ENCODE measurements around the gene TNFRSF4. TPM values are rescaled to one million over a fixed set of nuclear protein-coding genes. Genes with fewer than 3 reads are reported as not detected.
A peak's percentile ranks its signal among the peaks of the same experiment; 100 is the strongest.

The TNFRSF4 gene
- total RNA-seq, 3 donors from 2014 or later (not counting 1 experiment from before 2014, with no cell fraction given) = 14.3 to 26.5 (median 15.7) TPM

DNA sequence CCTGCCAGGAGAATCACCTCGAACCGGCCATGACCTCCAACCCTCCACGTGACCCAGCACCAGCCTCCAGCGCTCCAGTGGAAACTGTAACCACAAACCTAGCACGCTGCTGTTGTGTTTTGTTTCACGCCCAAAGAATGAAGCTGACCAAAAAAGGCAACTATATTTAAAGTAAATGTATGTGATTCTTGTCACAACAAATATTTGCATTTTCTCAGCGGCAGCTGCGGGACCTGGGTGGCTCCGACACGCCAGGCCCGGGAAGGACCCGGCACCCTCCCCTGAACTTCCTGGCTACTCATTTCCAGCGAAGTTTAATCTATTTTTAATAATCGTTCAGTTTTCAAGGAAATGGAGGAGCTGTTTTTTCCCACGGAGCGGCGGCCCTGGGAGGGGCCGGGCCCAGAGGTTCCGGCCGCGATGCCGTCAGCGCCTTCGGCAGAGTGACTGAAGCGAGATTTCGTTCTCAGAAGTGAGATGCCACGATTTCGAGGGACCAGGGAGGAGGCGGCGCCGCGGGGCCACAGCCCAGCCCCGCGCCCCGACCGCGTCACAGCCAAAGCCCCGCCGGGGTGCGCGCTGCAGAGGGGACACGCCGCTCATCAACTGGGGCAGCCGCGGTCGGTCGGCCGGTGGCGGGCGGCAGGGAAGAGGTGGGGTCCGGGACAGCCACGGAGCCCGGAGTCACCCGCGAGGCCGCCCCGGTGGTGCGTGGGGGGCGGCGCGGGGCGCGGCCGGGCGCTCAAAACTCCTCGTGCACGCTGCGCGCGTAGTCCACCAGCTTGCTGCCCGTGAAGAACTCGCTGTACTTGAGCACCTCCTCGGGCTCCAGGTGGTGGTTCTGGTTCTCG, 3.0 kb upstream of the TNFRSF4 start:
- H3K27me3 Mint-ChIP-seq (ENCODE audit: low read depth in 2 of 2) = no peaks in the 10 kb centered on the region
- H3K9me3 Mint-ChIP-seq = no peaks in the 10 kb centered on the region
- peak overlapping the region; percentile 98 to 99 for H3K27ac Mint-ChIP-seq
- no peak overlapping the region for H3K4me3 ChIP-seq (ENCODE audit: low read length)
- peaks cover 42% of the 10 kb centered on the region for H3K36me3 ChIP-seq (ENCODE audit: control insufficient read depth, insufficient read depth, low read length)
- H3K4me1 ChIP-seq (ENCODE audit: control insufficient read depth, insufficient read depth, low read length) = peaks cover 99% of the 10 kb centered on the region
- no peak for TF ChIP-seq CTCF (IDR thresholded peaks at IDR 0.05)
- peak overlapping the region; percentile 79 for H3K27ac ChIP-seq (ENCODE audit: low read length)
- H3K27me3 ChIP-seq (ENCODE audit: control insufficient read depth, insufficient read depth, low read length) = no peaks in the 10 kb centered on the region
- WGBS (ENCODE audit: insufficient coverage) = 82% methylated on average over 74 of the region's 74 CpGs
- no peaks in the 10 kb centered on the region for H3K9me3 ChIP-seq (ENCODE audit: control insufficient read depth, insufficient read depth, low read length)
- H3K4me1 Mint-ChIP-seq = peaks cover 14 to 62% of the 10 kb centered on the region in 2 donors
- H3K36me3 Mint-ChIP-seq = no peaks in the 10 kb centered on the region
- H3K4me3 Mint-ChIP-seq = peak overlapping the region; percentile 91
- DNase-seq (peak in 1 of 2 donors; percentile 77), ATAC-seq (peak in 2 of 3 donors; percentile 11 to 31)
- intact Hi-C loops (cut with micrococcal nuclease) = no loop called here

GRCh38 chr1:1215881-1216605, 2.1 kb upstream of the TNFRSF4 start:
- ATAC-seq (no peak), DNase-seq (no peak)
- Histone ChIP-seq H3K27me3 (ENCODE audit: control insufficient read depth, insufficient read depth, low read length) (no peaks in the 10 kb centered on the region), H3K4me1 (ENCODE audit: control insufficient read depth, insufficient read depth, low read length) (peaks cover 99% of the 10 kb centered on the region), H3K4me3 (ENCODE audit: low read length) (no peak overlapping the region), H3K27ac (ENCODE audit: low read length) (peak overlapping the region; percentile 79), H3K9me3 (ENCODE audit: control insufficient read depth, insufficient read depth, low read length) (no peaks in the 10 kb centered on the region), H3K36me3 (ENCODE audit: control insufficient read depth, insufficient read depth, low read length) (peaks cover 40% of the 10 kb centered on the region)
- no peaks in the 10 kb centered on the region for H3K36me3 Mint-ChIP-seq
- peak overlapping the region; percentile 98 to 99 for H3K27ac Mint-ChIP-seq
- intact Hi-C loops (cut with micrococcal nuclease) = loop anchor here (2.0 kb wide), 1 partner anchor 15 kb away; no protein-coding TSS in a partner anchor
- peak overlapping the region; percentile 91 for H3K4me3 Mint-ChIP-seq
- WGBS (ENCODE audit: insufficient coverage) = 86% methylated on average over 21 of the region's 21 CpGs
- no peak for TF ChIP-seq CTCF (IDR thresholded peaks at IDR 0.05)
- H3K4me1 Mint-ChIP-seq = peaks cover 9 to 59% of the 10 kb centered on the region in 2 donors
- H3K9me3 Mint-ChIP-seq = no peaks in the 10 kb centered on the region
- no peaks in the 10 kb centered on the region for H3K27me3 Mint-ChIP-seq (ENCODE audit: low read depth in 2 of 2)

GRCh38 chr1:1215080-1215676, 1.2 kb upstream of the TNFRSF4 start:
- H3K27ac Mint-ChIP-seq = peak overlapping the region; percentile 98 to 99
- peaks cover 32% of the 10 kb centered on the region for H3K36me3 ChIP-seq (ENCODE audit: control insufficient read depth, insufficient read depth, low read length)
- peak overlapping the region; percentile 79 for H3K27ac ChIP-seq (ENCODE audit: low read length)
- no peak for ATAC-seq
- H3K4me1 ChIP-seq (ENCODE audit: control insufficient read depth, insufficient read depth, low read length) = peaks cover 99% of the 10 kb centered on the region
- no peak overlapping the region for H3K4me3 ChIP-seq (ENCODE audit: low read length)
- DNase-seq = peak in 1 of 2 donors; percentile 74
- peaks cover 9 to 54% of the 10 kb centered on the region in 2 donors for H3K4me1 Mint-ChIP-seq
- intact Hi-C loops (cut with micrococcal nuclease) = loop anchor here (2.0 kb wide), 1 partner anchor 16 kb away; no protein-coding TSS in a partner anchor
- H3K9me3 Mint-ChIP-seq = no peaks in the 10 kb centered on the region
- 76% methylated on average over 8 of the region's 11 CpGs for WGBS (ENCODE audit: insufficient coverage)
- H3K27me3 Mint-ChIP-seq (ENCODE audit: low read depth in 2 of 2) = no peaks in the 10 kb centered on the region
- H3K36me3 Mint-ChIP-seq = no peaks in the 10 kb centered on the region
- peak overlapping the region; percentile 37 for H3K4me3 Mint-ChIP-seq
- TF ChIP-seq CTCF (IDR thresholded peaks at IDR 0.05) = no peak
- no peaks in the 10 kb centered on the region for H3K27me3 ChIP-seq (ENCODE audit: control insufficient read depth, insufficient read depth, low read length)
- H3K9me3 ChIP-seq (ENCODE audit: control insufficient read depth, insufficient read depth, low read length) = no peaks in the 10 kb centered on the region
